K562 (cell line): ENCODE data around the gene MT1A. TPM values are rescaled to one million over a fixed set of nuclear protein-coding genes. Genes with fewer than 3 reads are reported as not detected.

Experiments used
- ATAC-seq: fragments of 200-7000 bp; cut with Tn5 transposase; 3 replicates; pipeline ENCODE4 v1.9.1; 2020; ENCODE audit warnings: moderate library complexity
- BruUV-seq: library from RNA; stranded (reverse); fragments of 400-500 nt; replicated peaks from 2 replicates; lab custom pipeline; 2021; lab: Mats Ljungman, UMichigan
- CTCF ChIA-PET: fragments of 300-600 bp; formaldehyde crosslinking; extraction: SDS; loops from one replicate; lab custom pipeline; 2021; ENCODE audit warnings: low intra/inter-chr PET ratio; lab: Yijun Ruan, JAX
- POLR2A ChIA-PET: fragments of 300-600, 350-650 bp; sonication (Branson Sonifier 250); formaldehyde crosslinking; extraction: SDS; loops from one replicate; lab custom pipeline; 2021; ENCODE audit warnings: antibody characterized with exemption, inconsistent platforms; lab: Yijun Ruan, JAX
- DNase-seq, 4 experiments: peaks; one replicate each; pipeline versions ENCODE4 v3.0.0 to v3.0.0-alpha.2; 2011 to 2018; ENCODE audit warnings: low spot score in 3 of 4, mixed read lengths in 3 of 4; ENCODE audit errors: extremely low read depth in 1 of 4
- FAIRE-seq: peaks from 2 replicates; lab custom pipeline; 2011; peaks lifted over from hg19 to GRCh38; lab: Jason Lieb, UNC
- H2AFZ ChIP-seq: 2 replicates; pipeline ENCODE4 v1.6.0; 2011; ENCODE audit warnings: low read depth, low read length, control low read depth, inconsistent platforms
- H3K27ac ChIP-seq: fragments of 200-600 bp; 3 replicates; pipeline ENCODE4 v1.8.0; 2011; ENCODE audit warnings: low read depth, mild to moderate bottlenecking, control low read depth, inconsistent platforms, low read length, moderate library complexity, mixed read lengths; ENCODE audit errors: extremely low read depth
- H3K27me3 ChIP-seq, 2 experiments: fragments of 300-600 bp in 1 of 2; 2 replicates in 1 of 2; 3 replicates in 1 of 2; pipeline versions ENCODE4 v1.6.0 to v1.8.0; 2011; ENCODE audit warnings: inconsistent platforms in 2 of 2, low read length in 2 of 2, mild to moderate bottlenecking in 1 of 2, mixed read lengths in 1 of 2, moderate library complexity in 1 of 2; ENCODE audit not compliant: control insufficient read depth in 2 of 2, insufficient read depth in 2 of 2
- H3K36me3 ChIP-seq: fragments of 300-600 bp; 3 replicates; pipeline ENCODE4 v1.8.0; 2011; ENCODE audit warnings: mild to moderate bottlenecking, low read length, inconsistent platforms; ENCODE audit not compliant: control insufficient read depth, insufficient read depth
- H3K4me1 ChIP-seq, 2 experiments: fragments of 200-600 bp in 1 of 2; replicated peaks in 1 of 2; 2 replicates in 1 of 2; 3 replicates in 1 of 2; pipeline versions ENCODE4 v1.5.1 to v1.8.0; 2011; ENCODE audit warnings: inconsistent platforms in 2 of 2, low read length in 2 of 2, mild to moderate bottlenecking in 1 of 2, mixed read lengths in 1 of 2, moderate library complexity in 1 of 2; ENCODE audit not compliant: control insufficient read depth in 2 of 2, insufficient read depth in 2 of 2
- H3K4me2 ChIP-seq: 2 replicates; pipeline ENCODE4 v1.6.1; 2011; ENCODE audit warnings: low read length, control low read depth, inconsistent platforms, mixed read lengths; ENCODE audit not compliant: insufficient read depth
- H3K4me3 ChIP-seq: fragments of 200-600 bp; sonication (generic), shearing (Covaris generic); 2 replicates; pipeline ENCODE4 v1.5.1; 2016; ENCODE audit warnings: control low read depth, inconsistent platforms
- H3K79me2 ChIP-seq: fragments of 200-600 bp; 3 replicates; pipeline ENCODE4 v1.8.0; 2011; ENCODE audit warnings: low read length, inconsistent platforms; ENCODE audit not compliant: control insufficient read depth, insufficient read depth
- H3K9ac ChIP-seq, 2 experiments: 2 replicates each; pipeline versions ENCODE4 v1.6.0 to v1.6.1; 2011; ENCODE audit warnings: low read depth in 2 of 2, low read length in 2 of 2, control low read depth in 1 of 2, inconsistent platforms in 1 of 2, mild to moderate bottlenecking in 1 of 2, mixed read lengths in 1 of 2; ENCODE audit not compliant: insufficient read depth in 1 of 2
- H3K9me1 ChIP-seq: one replicate; pipeline ENCODE4 v1.6.0; 2011; ENCODE audit warnings: inconsistent platforms, mild to moderate bottlenecking, low read length, moderate library complexity; ENCODE audit not compliant: control insufficient read depth, insufficient read depth
- H3K9me3 ChIP-seq: replicated peaks from 2 replicates; pipeline ENCODE4 v1.5.1; 2011; ENCODE audit warnings: low read depth, low read length, inconsistent platforms; ENCODE audit not compliant: control insufficient read depth, insufficient read depth
- H4K20me1 ChIP-seq: replicated peaks from 2 replicates; pipeline ENCODE4 v1.6.1; 2011; ENCODE audit warnings: low read length, inconsistent platforms, mixed read lengths; ENCODE audit not compliant: control insufficient read depth, insufficient read depth
- CEBPB ChIP-seq: fragments of 450-650 bp; IDR thresholded peaks from 2 replicates; pipeline ENCODE4 v1.6.1; 2016; ENCODE audit warnings: missing genetic modification characterization, missing compliant biosample characterization
- WGBS: fragments of 100-300 bp; shearing (Covaris generic); methylation state at CpG from one replicate; pipeline ENCODE4 v1.1.6; 2016; ENCODE audit warnings: low coverage, mixed read lengths; ENCODE audit not compliant: insufficient coverage; ENCODE audit errors: missing lambda C conversion rate; 5-methylcytosine and 5-hydroxymethylcytosine counted together
- in situ Hi-C: fragments of 300-500 bp; cut with MboI; formaldehyde crosslinking; loops from 4 replicates; pipeline ENCODE4 v1.15.0; 2018; ENCODE audit warnings: inconsistent platforms, mixed read lengths
- intact Hi-C: fragments of 100-400 bp; cut with micrococcal nuclease; formaldehyde crosslinking; loops from 2 replicates; pipeline ENCODE4 v1.14.2; 2022
- polyA plus RNA-seq, 8 experiments: library from polyadenylated mRNA; depleted of rRNA in 4 of 8; stranded (reverse) in 5 of 8; unstranded in 3 of 8; fragments of >200 nt; fragmentation: Nextera tagmentation in 2 of 8; fragmentation: Illumina TruSeq in 1 of 8; extraction: Ambion mirVana in 2 of 8; extraction: Trizol in 1 of 8; gene quantifications; 2 replicates each; pipeline versions ENCODE4 v1.2.1 to v1.2.3, GENCODE V29; 2011 to 2014; ENCODE audit warnings: inconsistent platforms in 1 of 8, missing spikeins in 1 of 8
- total RNA-seq, 7 experiments: library from RNA; depleted of rRNA in 6 of 7; stranded (reverse); fragments of >200 nt in 6 of 7; fragmentation: Illumina TruSeq in 2 of 7; extraction: Trizol in 2 of 7; gene quantifications; 2 replicates each; pipeline versions ENCODE4 v1.2.1 to v1.2.3, GENCODE V29; 2011 to 2021; ENCODE audit warnings: low replicate concordance in 1 of 7
- TF ChIP-seq, protein P1 (sequence below): fragments of 250-450 bp; sonication (Bioruptor Pico); IDR thresholded peaks from 2 replicates; pipeline ENCODE4 v1.5.0; 2022; ENCODE audit warnings: mild to moderate bottlenecking
- TF ChIP-seq, protein P2 (sequence below): fragments of 450-650 bp; IDR thresholded peaks from 2 replicates; pipeline ENCODE4 v1.6.1; 2016; ENCODE audit warnings: borderline replicate concordance

MT1A gene
- total and polyA plus RNA-seq, 9 of the 15 experiments (the other 6 are each of a cell fraction or from before 2014, with no cell fraction given) = 0.23 TPM; not detected in 8

DNA sequence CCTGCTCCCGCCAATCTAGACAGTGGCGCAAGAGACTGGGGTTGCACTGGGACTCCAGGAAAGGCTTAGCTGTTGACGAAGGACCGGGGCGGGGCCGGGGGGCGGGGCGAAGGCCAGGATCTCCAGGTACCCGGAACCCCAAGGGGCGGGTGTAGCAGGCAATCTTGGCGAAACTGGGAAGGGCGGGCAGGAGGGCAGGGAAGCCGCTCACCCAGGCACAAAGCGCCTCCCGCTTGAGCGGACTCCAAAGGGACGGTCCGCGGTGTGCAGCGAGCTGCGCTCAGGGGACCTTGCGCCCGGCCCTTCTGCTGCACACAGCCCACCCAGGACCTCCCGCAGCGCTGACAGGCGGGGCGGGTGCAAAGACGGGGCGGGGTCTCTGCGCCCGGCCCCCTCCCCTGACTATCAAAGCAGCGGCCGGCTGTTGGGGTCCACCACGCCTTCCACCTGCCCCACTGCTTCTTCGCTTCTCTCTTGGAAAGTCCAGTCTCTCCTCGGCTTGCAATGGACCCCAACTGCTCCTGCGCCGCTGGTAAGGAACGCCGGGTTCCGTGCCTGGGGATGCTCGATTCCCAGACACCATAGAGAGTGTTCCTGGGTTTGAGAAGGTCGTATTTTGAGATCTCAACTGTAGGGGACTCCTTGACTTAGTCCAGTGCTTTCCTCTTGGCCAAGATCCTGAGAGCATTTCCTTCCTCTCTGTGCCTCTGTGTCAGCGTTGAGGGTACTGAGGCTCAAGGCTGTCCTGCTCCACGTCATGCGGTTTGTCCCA is 19.3 kb downstream of the MT1A start, which contains the start of gene MT1F:
Gene MT1F, plus strand, starts transcription at position 405 of the 772 bp plus-strand sequence. Its CDS starts 100 bp downstream, at position 505.
- Histone ChIP-seq H4K20me1 (peaks cover 6% of the 10 kb centered on the region; the same call in 1 of the 2 replicates), H3K36me3 (no peaks in the 10 kb centered on the region), H3K79me2 (no peaks in the 10 kb centered on the region), H3K9ac (no peak within 1 kb of the TSS; a peak in 1 of 4 replicates), H3K4me2 (peak within 1 kb of the TSS; percentile 63), H3K9me1 (peaks cover 2% of the 10 kb centered on the region), H3K27me3 (peaks cover 31 to 73% of the 10 kb centered on the region in 2 experiments; a peak in 4 of 5 replicates), H3K4me3 (peak within 1 kb of the TSS; percentile 32), H2AFZ (peak within 1 kb of the TSS; percentile 51), H3K4me1 (peaks cover 0 to 7% of the 10 kb centered on the region in 2 experiments; a peak in 2 of 5 replicates), H3K9me3 (no peaks in the 10 kb centered on the region), H3K27ac (no peak within 1 kb of the TSS)
- ChIA-PET CTCF (no interaction called here), POLR2A (no interaction called here)
- WGBS = 7% methylated on average over 25 of the region's 46 CpGs
- intact Hi-C loops = no loop called here
- no TSS peak for BruUV-seq
- TF ChIP-seq, protein P1, sequence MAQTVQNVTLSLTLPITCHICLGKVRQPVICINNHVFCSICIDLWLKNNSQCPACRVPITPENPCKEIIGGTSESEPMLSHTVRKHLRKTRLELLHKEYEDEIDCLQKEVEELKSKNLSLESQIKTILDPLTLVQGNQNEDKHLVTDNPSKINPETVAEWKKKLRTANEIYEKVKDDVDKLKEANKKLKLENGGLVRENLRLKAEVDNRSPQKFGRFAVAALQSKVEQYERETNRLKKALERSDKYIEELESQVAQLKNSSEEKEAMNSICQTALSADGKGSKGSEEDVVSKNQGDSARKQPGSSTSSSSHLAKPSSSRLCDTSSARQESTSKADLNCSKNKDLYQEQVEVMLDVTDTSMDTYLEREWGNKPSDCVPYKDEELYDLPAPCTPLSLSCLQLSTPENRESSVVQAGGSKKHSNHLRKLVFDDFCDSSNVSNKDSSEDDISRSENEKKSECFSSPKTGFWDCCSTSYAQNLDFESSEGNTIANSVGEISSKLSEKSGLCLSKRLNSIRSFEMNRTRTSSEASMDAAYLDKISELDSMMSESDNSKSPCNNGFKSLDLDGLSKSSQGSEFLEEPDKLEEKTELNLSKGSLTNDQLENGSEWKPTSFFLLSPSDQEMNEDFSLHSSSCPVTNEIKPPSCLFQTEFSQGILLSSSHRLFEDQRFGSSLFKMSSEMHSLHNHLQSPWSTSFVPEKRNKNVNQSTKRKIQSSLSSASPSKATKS (CRISPR knock-in tag) = no peak
- TF ChIP-seq, protein P2, sequence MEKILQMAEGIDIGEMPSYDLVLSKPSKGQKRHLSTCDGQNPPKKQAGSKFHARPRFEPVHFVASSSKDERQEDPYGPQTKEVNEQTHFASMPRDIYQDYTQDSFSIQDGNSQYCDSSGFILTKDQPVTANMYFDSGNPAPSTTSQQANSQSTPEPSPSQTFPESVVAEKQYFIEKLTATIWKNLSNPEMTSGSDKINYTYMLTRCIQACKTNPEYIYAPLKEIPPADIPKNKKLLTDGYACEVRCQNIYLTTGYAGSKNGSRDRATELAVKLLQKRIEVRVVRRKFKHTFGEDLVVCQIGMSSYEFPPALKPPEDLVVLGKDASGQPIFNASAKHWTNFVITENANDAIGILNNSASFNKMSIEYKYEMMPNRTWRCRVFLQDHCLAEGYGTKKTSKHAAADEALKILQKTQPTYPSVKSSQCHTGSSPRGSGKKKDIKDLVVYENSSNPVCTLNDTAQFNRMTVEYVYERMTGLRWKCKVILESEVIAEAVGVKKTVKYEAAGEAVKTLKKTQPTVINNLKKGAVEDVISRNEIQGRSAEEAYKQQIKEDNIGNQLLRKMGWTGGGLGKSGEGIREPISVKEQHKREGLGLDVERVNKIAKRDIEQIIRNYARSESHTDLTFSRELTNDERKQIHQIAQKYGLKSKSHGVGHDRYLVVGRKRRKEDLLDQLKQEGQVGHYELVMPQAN = no peak
- TF ChIP-seq CEBPB (tag) = peak; percentile 60; the same call in 1 of the 2 replicates
- FAIRE-seq (peak; percentile 56), ATAC-seq (peak; percentile 92), DNase-seq (peak; percentile 62 to 85 (median 74))
- in situ Hi-C loops = no loop called here
